ENCODE data around the gene FERD3L.

Gene FERD3L

GRCh38 chr7:19106241-19107080 lies 38.8 kb downstream of the FERD3L start:
- DNase-seq = no peak
- in situ Hi-C loops (cut with HindIII; ENCODE audit: low pct_ligation_motif_present, low pct_unique_long_range_greater_than_20kb, low sequenced_read_pairs) = no loop called here

GRCh38 chr7:19105546-19105945 lies 39.7 kb downstream of the FERD3L start:
- in situ Hi-C loops (cut with HindIII; ENCODE audit: low pct_ligation_motif_present, low pct_unique_long_range_greater_than_20kb, low sequenced_read_pairs) = no loop called here
- no peak for DNase-seq

GRCh38 chr7:19104811-19105210 lies 40.4 kb downstream of the FERD3L start:
- in situ Hi-C loops (cut with HindIII; ENCODE audit: low pct_ligation_motif_present, low pct_unique_long_range_greater_than_20kb, low sequenced_read_pairs) = no loop called here
- no peak for DNase-seq

GRCh38 chr7:19102884-19103283 lies 42.3 kb downstream of the FERD3L start:
- in situ Hi-C loops (cut with HindIII; ENCODE audit: low pct_ligation_motif_present, low pct_unique_long_range_greater_than_20kb, low sequenced_read_pairs) = no loop called here

GRCh38 chr7:19101909-19102308 lies 43.3 kb downstream of the FERD3L start:
- DNase-seq = no peak
- in situ Hi-C loops (cut with HindIII; ENCODE audit: low pct_ligation_motif_present, low pct_unique_long_range_greater_than_20kb, low sequenced_read_pairs) = no loop called here

More at GRCh38 chr7:19102884-19103283, 42.3 kb downstream of the FERD3L start:
- no peak for DNase-seq

GRCh38 chr7:19101472-19101871 lies 43.7 kb downstream of the FERD3L start:
- no peak for DNase-seq
- in situ Hi-C loops (cut with HindIII; ENCODE audit: low pct_ligation_motif_present, low pct_unique_long_range_greater_than_20kb, low sequenced_read_pairs) = no loop called here

GRCh38 chr7:19099924-19100323 lies 45.3 kb downstream of the FERD3L start:
- in situ Hi-C loops (cut with HindIII; ENCODE audit: low pct_ligation_motif_present, low pct_unique_long_range_greater_than_20kb, low sequenced_read_pairs) = no loop called here

GRCh38 chr7:19099194-19099593 lies 46.0 kb downstream of the FERD3L start:
- in situ Hi-C loops (cut with HindIII; ENCODE audit: low pct_ligation_motif_present, low pct_unique_long_range_greater_than_20kb, low sequenced_read_pairs) = no loop called here
- no peak for DNase-seq

More at GRCh38 chr7:19099924-19100323, 45.3 kb downstream of the FERD3L start:
- no peak for DNase-seq

- no peak for DNase-seq
- in situ Hi-C loops (cut with HindIII; ENCODE audit: low pct_ligation_motif_present, low pct_unique_long_range_greater_than_20kb, low sequenced_read_pairs) = no loop called here
Observed at GRCh38 chr7:19098510-19098909, 46.7 kb downstream of the FERD3L start.

GRCh38 chr7:19097165-19098055 lies 47.8 kb downstream of the FERD3L start:
- DNase-seq = no peak
- in situ Hi-C loops (cut with HindIII; ENCODE audit: low pct_ligation_motif_present, low pct_unique_long_range_greater_than_20kb, low sequenced_read_pairs) = no loop called here

GRCh38 chr7:19095353-19095860 lies 49.8 kb downstream of the FERD3L start:
- DNase-seq = no peak
- in situ Hi-C loops (cut with HindIII; ENCODE audit: low pct_ligation_motif_present, low pct_unique_long_range_greater_than_20kb, low sequenced_read_pairs) = no loop called here

All from ACHN (cell line).